AG04449 (cell line): ENCODE measurements around the gene SH2D3C.

Experiments
- CTCF ChIA-PET: fragments of 350-600 bp; formaldehyde crosslinking; extraction: SDS; loops from one replicate; lab custom pipeline; 2021; ENCODE audit warnings: antibody characterized with exemption; lab: Yijun Ruan, JAX
- POLR2A ChIA-PET: fragments of 400-600, 350-600 bp; formaldehyde crosslinking; extraction: SDS; loops from one replicate; lab custom pipeline; 2020; ENCODE audit warnings: antibody characterized with exemption, inconsistent platforms; lab: Yijun Ruan, JAX
- DNase-seq: peaks from one replicate; pipeline ENCODE4 v3.0.0-alpha.2; 2010; ENCODE audit warnings: low read depth, low spot score
- H3K4me3 ChIP-seq: 2 replicates; pipeline ENCODE4 v1.5.1; 2011; ENCODE audit warnings: low read depth, mild to moderate bottlenecking, control low read depth, low read length
- CTCF ChIP-seq: IDR thresholded peaks from one replicate; pipeline ENCODE4 v1.5.1; 2011; ENCODE audit warnings: mild to moderate bottlenecking, moderate library complexity, low read length, control low read depth, inconsistent platforms; ENCODE audit not compliant: insufficient read depth; ENCODE audit errors: missing control alignments

Gene SH2D3C

GRCh38 chr9:127788337-127789011 lies 10.0 kb upstream of the SH2D3C start:
- H3K4me3 ChIP-seq: no peak overlapping the region
- POLR2A ChIA-PET: no interaction called here
- TF ChIP-seq CTCF: no peak
- CTCF ChIA-PET: interaction anchor here (1.3 to 10.9 kb wide), 8 partner anchors 8 to 133 kb away, joined by 3 to 76 read pairs (median 12); partner anchors contain the start of genes ST6GALNAC4 and TOR2A
- DNase-seq: no peak

- POLR2A ChIA-PET: interaction anchor here (0.6 kb wide), 1 partner anchor 46 kb away, joined by 3 read pairs; no protein-coding TSS in a partner anchor
- peak; percentile 31 for TF ChIP-seq CTCF
- peak overlapping the region; percentile 88 for H3K4me3 ChIP-seq
- no peak for DNase-seq
- CTCF ChIA-PET: interaction anchor here (0.7 to 10.9 kb wide), 11 partner anchors 10 to 200 kb away, joined by 3 to 76 read pairs (median 8); partner anchors contain the start of genes FPGS, ST6GALNAC4 and TOR2A
Measured at GRCh38 chr9:127786773-127787104, 8.3 kb upstream of the SH2D3C start.

- ChIA-PET POLR2A (interaction anchor here (0.6 to 1.3 kb wide), 8 partner anchors 15 to 335 kb away, joined by 3 to 9 read pairs (median 3); partner anchors contain the start of gene LRSAM1), CTCF (interaction anchor here (0.7 to 10.9 kb wide), 20 partner anchors 11 to 282 kb away, joined by 3 to 93 read pairs (median 9); partner anchors contain the start of genes FPGS, ST6GALNAC4, STXBP1 and TOR2A)
- DNase-seq: no peak
- H3K4me3 ChIP-seq: peak within 1 kb of the TSS; percentile 88
- TF ChIP-seq CTCF: peak; percentile 2
Measured at GRCh38 chr9:127785933-127786772, 7.7 kb upstream of the SH2D3C start, which contains the start of gene CDK9. Gene CDK9 (plus strand): TSS chr9:127786034. CDS start chr9:127786149, 115 bp downstream.

- peak; percentile 87 for TF ChIP-seq CTCF
- peak overlapping the region; percentile 88 for H3K4me3 ChIP-seq
- DNase-seq: no peak
- ChIA-PET POLR2A (interaction anchor here (0.6 to 1.3 kb wide), 8 partner anchors 14 to 334 kb away, joined by 3 to 9 read pairs (median 3); partner anchors contain the start of gene LRSAM1), CTCF (interaction anchor here (0.5 to 10.9 kb wide), 35 partner anchors 12 to 281 kb away, joined by 3 to 93 read pairs (median 4); partner anchors contain the start of genes FPGS, PTRH1, ST6GALNAC4 and STXBP1)
Measured at GRCh38 chr9:127785023-127785932, 6.8 kb upstream of the SH2D3C start.

- no peak for DNase-seq
- no peak overlapping the region for H3K4me3 ChIP-seq
- POLR2A ChIA-PET: no interaction called here
- CTCF ChIA-PET: interaction anchor here (1.1 to 10.9 kb wide), 15 partner anchors 11 to 204 kb away, joined by 3 to 93 read pairs (median 5); partner anchors contain the start of gene TOR2A
- TF ChIP-seq CTCF: no peak
Measured at GRCh38 chr9:127783111-127784008, 4.9 kb upstream of the SH2D3C start.
